Neural cell (in vitro differentiated cells): ENCODE results near the gene SEPTIN7. TPM values are rescaled to one million over a fixed set of nuclear protein-coding genes. Genes with fewer than 3 reads are reported as not detected.

ENCODE experiments used
- H2AFZ ChIP-seq: fragments of 200-600, 300-800 bp; sonication (generic), shearing (Covaris generic); 2 replicates; pipeline ENCODE4 v1.6.0; 2014; ENCODE audit warnings: low read depth, mild to moderate bottlenecking, antibody characterized with exemption, low read length, moderate library complexity
- H3F3A ChIP-seq: fragments of 200-600 bp; shearing (Covaris generic); 2 replicates; pipeline ENCODE4 v1.6.1; 2016; ENCODE audit warnings: mild to moderate bottlenecking, moderate library complexity, mixed read lengths, antibody characterized with exemption, low read length; ENCODE audit not compliant: insufficient read depth, poor library complexity, severe bottlenecking
- H3K27ac ChIP-seq: fragments of 200-600, 300-800 bp; sonication (generic), shearing (Covaris generic); 2 replicates; pipeline ENCODE4 v1.5.1; 2014; ENCODE audit warnings: mild to moderate bottlenecking, low read length, moderate library complexity
- H3K27me3 ChIP-seq: fragments of 300-800, 200-600 bp; sonication (generic), shearing (Covaris generic); 2 replicates; pipeline ENCODE4 v1.6.0; 2014; ENCODE audit warnings: mild to moderate bottlenecking, low read depth, low read length, moderate library complexity; ENCODE audit not compliant: insufficient read depth
- H3K36me3 ChIP-seq: fragments of 300-800, 200-600 bp; sonication (generic), shearing (Covaris generic); 2 replicates; pipeline ENCODE4 v1.5.1; 2014; ENCODE audit warnings: mild to moderate bottlenecking, antibody characterized with exemption, low read length, moderate library complexity; ENCODE audit not compliant: insufficient read depth
- H3K4me2 ChIP-seq: fragments of 300-800, 200-600 bp; sonication (generic), shearing (Covaris generic); 2 replicates; pipeline ENCODE4 v1.6.0; 2014; ENCODE audit warnings: mild to moderate bottlenecking, low read length
- H3K4me3 ChIP-seq: fragments of 300-800, 200-600 bp; sonication (generic), shearing (Covaris generic); 2 replicates; pipeline ENCODE4 v1.5.1; 2014; ENCODE audit warnings: mild to moderate bottlenecking, low read length, moderate library complexity
- H3K79me2 ChIP-seq: fragments of 200-600 bp; shearing (Covaris generic); replicated peaks from 2 replicates; pipeline ENCODE4 v1.6.0; 2014; ENCODE audit warnings: mild to moderate bottlenecking, low read length, moderate library complexity; ENCODE audit not compliant: insufficient read depth
- H3K9ac ChIP-seq: fragments of 300-800, 200-600 bp; sonication (generic), shearing (Covaris generic); 2 replicates; pipeline ENCODE4 v1.6.1; 2016; ENCODE audit warnings: mild to moderate bottlenecking, low read length, mixed read lengths
- H3K9me2 ChIP-seq: fragments of 200-600 bp; shearing (Covaris generic); 2 replicates; pipeline ENCODE4 v1.6.1; 2016; ENCODE audit warnings: mild to moderate bottlenecking, low read length, mixed read lengths; ENCODE audit not compliant: insufficient read depth
- H3K9me3 ChIP-seq: fragments of 200-600, 300-800 bp; sonication (generic), shearing (Covaris generic); 2 replicates; pipeline ENCODE4 v1.6.1; 2016; ENCODE audit warnings: mild to moderate bottlenecking, mixed run types, low read length, moderate library complexity, mixed read lengths
- H4K20me1 ChIP-seq: fragments of 200-600 bp; shearing (Covaris generic); 2 replicates; pipeline ENCODE4 v1.6.1; 2016; ENCODE audit warnings: mild to moderate bottlenecking, mixed run types; ENCODE audit not compliant: insufficient read depth
- EP300 ChIP-seq: fragments of 450-650 bp; conservative IDR thresholded peaks from 2 replicates; pipeline ENCODE4 v1.6.1; 2014; ENCODE audit warnings: antibody characterized with exemption, mild to moderate bottlenecking, moderate library complexity; ENCODE audit not compliant: poor library complexity, severe bottlenecking
- EZH2 ChIP-seq: fragments of 200-600, 300-800 bp; shearing (Covaris generic), sonication (generic); IDR thresholded peaks from 2 replicates; pipeline ENCODE4 v1.6.1; 2014; ENCODE audit warnings: antibody characterized with exemption, low read length, borderline replicate concordance, mild to moderate bottlenecking; ENCODE audit not compliant: insufficient read depth, poor library complexity, severe bottlenecking
- MXI1 ChIP-seq: fragments of 450-650 bp; conservative IDR thresholded peaks from 2 replicates; pipeline ENCODE4 v1.6.1; 2014; ENCODE audit warnings: antibody characterized with exemption, mild to moderate bottlenecking; ENCODE audit not compliant: poor library complexity, severe bottlenecking
- POLR2AphosphoS5 ChIP-seq: IDR thresholded peaks from 2 replicates; pipeline ENCODE4 v1.6.1; 2012
- RAD21 ChIP-seq: fragments of 450-650 bp; conservative IDR thresholded peaks from 2 replicates; pipeline ENCODE4 v1.6.1; 2014; ENCODE audit warnings: antibody characterized with exemption, mild to moderate bottlenecking, moderate library complexity
- SMC3 ChIP-seq: fragments of 450-650 bp; conservative IDR thresholded peaks from 2 replicates; pipeline ENCODE4 v1.6.1; 2014; ENCODE audit warnings: antibody characterized with exemption, mild to moderate bottlenecking, moderate library complexity; ENCODE audit not compliant: poor library complexity
- TAF1 ChIP-seq: IDR thresholded peaks from 2 replicates; pipeline ENCODE4 v1.6.1; 2012; ENCODE audit warnings: low read depth
- polyA plus RNA-seq: library from polyadenylated mRNA; depleted of rRNA; stranded (reverse); fragments of >200 nt; gene quantifications from 2 replicates; pipeline ENCODE4 v1.2.3, GENCODE V29; 2014
- TF ChIP-seq, protein P1 (sequence below): IDR thresholded peaks from 2 replicates; pipeline ENCODE4 v1.6.1; 2012; ENCODE audit warnings: borderline replicate concordance
- TF ChIP-seq, protein P2 (sequence below): fragments of 450-650 bp; IDR thresholded peaks from 2 replicates; pipeline ENCODE4 v1.5.1; 2014; ENCODE audit warnings: antibody characterized with exemption, mild to moderate bottlenecking, moderate library complexity; ENCODE audit not compliant: poor library complexity, severe bottlenecking

SEPTIN7 gene
- polyA plus RNA-seq, 1 donor from 2014 or later = 492 TPM

DNA sequence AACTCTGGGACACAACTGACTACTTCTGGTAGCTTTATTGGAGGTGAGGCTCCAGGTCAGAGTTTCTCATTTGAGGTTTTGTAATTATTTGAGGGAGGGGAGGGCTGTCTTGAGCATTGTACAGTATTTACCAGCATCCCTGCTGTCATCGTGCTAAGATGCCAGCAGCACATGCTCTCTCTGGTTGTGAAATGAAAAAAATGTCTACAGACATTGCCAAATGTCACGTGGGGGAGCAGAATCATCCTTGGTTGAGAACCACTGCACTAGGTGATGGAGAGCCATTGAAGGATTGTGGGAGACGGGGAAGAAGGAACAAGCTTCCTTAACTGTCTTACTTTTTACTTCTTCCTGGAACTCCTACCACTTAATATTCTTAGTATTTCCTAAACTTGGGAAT is 5.0 kb downstream of the SEPTIN7 start:
- H2AFZ ChIP-seq = no peak overlapping the region
- H3K9me2 ChIP-seq = no peaks in the 10 kb centered on the region
- no peaks in the 10 kb centered on the region for H3K36me3 ChIP-seq
- H3F3A ChIP-seq = peaks cover 3% of the 10 kb centered on the region
- no peak overlapping the region for H3K4me2 ChIP-seq
- H4K20me1 ChIP-seq = peaks cover 5% of the 10 kb centered on the region
- H3K9me3 ChIP-seq = no peaks in the 10 kb centered on the region
- TF ChIP-seq EP300 (no peak), SMC3 (no peak), TAF1 (no peak), POLR2AphosphoS5 (no peak), EZH2 (no peak), RAD21 (no peak), MXI1 (no peak)
- TF ChIP-seq, protein P1, sequence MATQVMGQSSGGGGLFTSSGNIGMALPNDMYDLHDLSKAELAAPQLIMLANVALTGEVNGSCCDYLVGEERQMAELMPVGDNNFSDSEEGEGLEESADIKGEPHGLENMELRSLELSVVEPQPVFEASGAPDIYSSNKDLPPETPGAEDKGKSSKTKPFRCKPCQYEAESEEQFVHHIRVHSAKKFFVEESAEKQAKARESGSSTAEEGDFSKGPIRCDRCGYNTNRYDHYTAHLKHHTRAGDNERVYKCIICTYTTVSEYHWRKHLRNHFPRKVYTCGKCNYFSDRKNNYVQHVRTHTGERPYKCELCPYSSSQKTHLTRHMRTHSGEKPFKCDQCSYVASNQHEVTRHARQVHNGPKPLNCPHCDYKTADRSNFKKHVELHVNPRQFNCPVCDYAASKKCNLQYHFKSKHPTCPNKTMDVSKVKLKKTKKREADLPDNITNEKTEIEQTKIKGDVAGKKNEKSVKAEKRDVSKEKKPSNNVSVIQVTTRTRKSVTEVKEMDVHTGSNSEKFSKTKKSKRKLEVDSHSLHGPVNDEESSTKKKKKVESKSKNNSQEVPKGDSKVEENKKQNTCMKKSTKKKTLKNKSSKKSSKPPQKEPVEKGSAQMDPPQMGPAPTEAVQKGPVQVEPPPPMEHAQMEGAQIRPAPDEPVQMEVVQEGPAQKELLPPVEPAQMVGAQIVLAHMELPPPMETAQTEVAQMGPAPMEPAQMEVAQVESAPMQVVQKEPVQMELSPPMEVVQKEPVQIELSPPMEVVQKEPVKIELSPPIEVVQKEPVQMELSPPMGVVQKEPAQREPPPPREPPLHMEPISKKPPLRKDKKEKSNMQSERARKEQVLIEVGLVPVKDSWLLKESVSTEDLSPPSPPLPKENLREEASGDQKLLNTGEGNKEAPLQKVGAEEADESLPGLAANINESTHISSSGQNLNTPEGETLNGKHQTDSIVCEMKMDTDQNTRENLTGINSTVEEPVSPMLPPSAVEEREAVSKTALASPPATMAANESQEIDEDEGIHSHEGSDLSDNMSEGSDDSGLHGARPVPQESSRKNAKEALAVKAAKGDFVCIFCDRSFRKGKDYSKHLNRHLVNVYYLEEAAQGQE = no peak
- TF ChIP-seq, protein P2, sequence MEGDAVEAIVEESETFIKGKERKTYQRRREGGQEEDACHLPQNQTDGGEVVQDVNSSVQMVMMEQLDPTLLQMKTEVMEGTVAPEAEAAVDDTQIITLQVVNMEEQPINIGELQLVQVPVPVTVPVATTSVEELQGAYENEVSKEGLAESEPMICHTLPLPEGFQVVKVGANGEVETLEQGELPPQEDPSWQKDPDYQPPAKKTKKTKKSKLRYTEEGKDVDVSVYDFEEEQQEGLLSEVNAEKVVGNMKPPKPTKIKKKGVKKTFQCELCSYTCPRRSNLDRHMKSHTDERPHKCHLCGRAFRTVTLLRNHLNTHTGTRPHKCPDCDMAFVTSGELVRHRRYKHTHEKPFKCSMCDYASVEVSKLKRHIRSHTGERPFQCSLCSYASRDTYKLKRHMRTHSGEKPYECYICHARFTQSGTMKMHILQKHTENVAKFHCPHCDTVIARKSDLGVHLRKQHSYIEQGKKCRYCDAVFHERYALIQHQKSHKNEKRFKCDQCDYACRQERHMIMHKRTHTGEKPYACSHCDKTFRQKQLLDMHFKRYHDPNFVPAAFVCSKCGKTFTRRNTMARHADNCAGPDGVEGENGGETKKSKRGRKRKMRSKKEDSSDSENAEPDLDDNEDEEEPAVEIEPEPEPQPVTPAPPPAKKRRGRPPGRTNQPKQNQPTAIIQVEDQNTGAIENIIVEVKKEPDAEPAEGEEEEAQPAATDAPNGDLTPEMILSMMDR = no peak
- H3K79me2 ChIP-seq = peaks cover 78% of the 10 kb centered on the region
- H3K4me3 ChIP-seq = no peak overlapping the region
- no peak overlapping the region for H3K27ac ChIP-seq
- no peak overlapping the region for H3K9ac ChIP-seq
- H3K27me3 ChIP-seq = no peaks in the 10 kb centered on the region

DNA sequence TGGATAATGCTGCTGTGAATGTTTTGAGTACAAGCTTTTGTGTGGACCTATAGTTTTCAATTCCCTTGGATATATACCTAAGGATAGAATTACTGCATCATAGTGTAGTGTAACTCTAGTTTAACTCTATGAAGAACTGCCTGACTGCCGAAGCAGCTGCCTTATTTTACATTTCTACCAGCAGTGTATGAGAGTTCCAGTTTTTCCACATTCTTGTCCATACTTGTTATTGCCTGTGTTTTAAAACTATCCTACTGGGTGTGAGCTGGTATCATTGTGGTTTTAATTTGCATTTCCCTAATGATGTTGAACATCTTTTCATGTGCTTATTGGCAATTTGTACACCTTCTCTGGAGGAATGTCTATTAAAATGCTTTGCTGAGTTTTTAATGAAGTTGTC is 15.7 kb downstream of the SEPTIN7 start:
- no peak overlapping the region for H3K9ac ChIP-seq
- no peak overlapping the region for H3K27ac ChIP-seq
- no peaks in the 10 kb centered on the region for H3K9me2 ChIP-seq
- no peak overlapping the region for H3K4me2 ChIP-seq
- no peaks in the 10 kb centered on the region for H3K27me3 ChIP-seq
- no peaks in the 10 kb centered on the region for H3K9me3 ChIP-seq
- H3K36me3 ChIP-seq = no peaks in the 10 kb centered on the region
- no peak overlapping the region for H3K4me3 ChIP-seq
- TF ChIP-seq EZH2 (no peak), MXI1 (no peak), SMC3 (no peak), POLR2AphosphoS5 (no peak), EP300 (no peak), RAD21 (no peak)
- TF ChIP-seq, protein P2 = no peak
- TF ChIP-seq, protein P1 = no peak
- no peaks in the 10 kb centered on the region for H4K20me1 ChIP-seq
- H2AFZ ChIP-seq = no peak overlapping the region
- H3F3A ChIP-seq = no peaks in the 10 kb centered on the region
- peaks cover 99% of the 10 kb centered on the region for H3K79me2 ChIP-seq
